Endodermal cell (in vitro differentiated cells): ENCODE results near the gene PIGS. TPM values are rescaled to one million over a fixed set of nuclear protein-coding genes. Genes with fewer than 3 reads are reported as not detected.
A peak's percentile ranks its signal among the peaks of the same experiment; 100 is the strongest.

Experiments used
- DNase-seq: peaks from one replicate; pipeline ENCODE4 v3.0.0-alpha.2; 2017
- H3K27ac ChIP-seq: 2 replicates; pipeline ENCODE4 v1.5.1; 2013; ENCODE audit warnings: mild to moderate bottlenecking, low read depth, low read length, moderate library complexity
- H3K27me3 ChIP-seq: 2 replicates; pipeline ENCODE4 v1.6.1; 2013; ENCODE audit warnings: mild to moderate bottlenecking, low read length, moderate library complexity; ENCODE audit not compliant: insufficient read depth, control insufficient read depth, poor library complexity, severe bottlenecking
- H3K36me3 ChIP-seq: 2 replicates; pipeline ENCODE4 v1.7.0; 2013; ENCODE audit warnings: mild to moderate bottlenecking, low read length, moderate library complexity; ENCODE audit not compliant: control insufficient read depth, insufficient read depth
- H3K4me1 ChIP-seq: one replicate; pipeline ENCODE4 v1.7.0; 2013; ENCODE audit warnings: low read length; ENCODE audit not compliant: control insufficient read depth, insufficient read depth
- H3K4me3 ChIP-seq: 2 replicates; pipeline ENCODE4 v1.5.1; 2013; ENCODE audit warnings: mild to moderate bottlenecking, low read length, moderate library complexity
- H3K9ac ChIP-seq: 2 replicates; pipeline ENCODE4 v1.6.1; 2013; ENCODE audit warnings: mild to moderate bottlenecking, low read length, moderate library complexity; ENCODE audit not compliant: poor library complexity, severe bottlenecking; ENCODE audit errors: extremely low read depth
- H3K9me3 ChIP-seq: 2 replicates; pipeline ENCODE4 v1.6.1; 2013; ENCODE audit warnings: mild to moderate bottlenecking, low read length, moderate library complexity; ENCODE audit not compliant: control insufficient read depth
- H3K27ac Mint-ChIP-seq: 2 replicates; pipeline ENCODE4 v1.8.0; 2020; ENCODE audit warnings: mixed read lengths
- H3K27me3 Mint-ChIP-seq: 2 replicates; pipeline ENCODE4 v1.8.0; 2021; ENCODE audit warnings: mild to moderate bottlenecking, mixed read lengths; ENCODE audit not compliant: insufficient read depth
- H3K36me3 Mint-ChIP-seq: 2 replicates; pipeline ENCODE4 v1.8.0; 2020; ENCODE audit warnings: low read depth, mixed read lengths
- H3K4me1 Mint-ChIP-seq: 2 replicates; pipeline ENCODE4 v1.8.0; 2020; ENCODE audit warnings: mixed read lengths
- H3K4me3 Mint-ChIP-seq: 2 replicates; pipeline ENCODE4 v1.8.0; 2020; ENCODE audit warnings: mild to moderate bottlenecking, moderate library complexity, mixed read lengths
- H3K9me3 Mint-ChIP-seq: 2 replicates; pipeline ENCODE4 v1.8.0; 2020; ENCODE audit warnings: mild to moderate bottlenecking, mixed read lengths
- WGBS, 2 experiments: methylation state at CpG; one replicate each; pipeline versions ENCODE4 v1.1.5 to v1.1.7; 2013; ENCODE audit warnings: missing lambda C conversion rate in 2 of 2, mixed read lengths in 1 of 2; ENCODE audit not compliant: insufficient coverage in 1 of 2, insufficient read length in 1 of 2; 5-methylcytosine and 5-hydroxymethylcytosine counted together
- total RNA-seq, 2 donors: library from RNA; stranded (reverse); fragmentation: NEBNext Ultra II Directional in 1 of 2; extraction: Animal tissue kit (Norgen Biotek cat#: 25700) in 1 of 2; gene quantifications; 2 replicates in 1 of 2; 3 replicates in 1 of 2; pipeline ENCODE4 v1.2.1, GENCODE V29; 2021
- TF ChIP-seq, protein P1 (sequence below): fragments of 200-600 bp; sonication (generic); conservative IDR thresholded peaks from 2 replicates; pipeline ENCODE4 v1.5.0; 2021; ENCODE audit warnings: antibody characterized with exemption, mild to moderate bottlenecking

PIGS gene
- total RNA-seq, 2 donors from 2014 or later: 34.9 to 43.0 TPM

GRCh38 chr17:28616281-28616680 is 45.0 kb upstream of the PIGS start:
- no peak overlapping the region for H3K4me3 Mint-ChIP-seq
- peaks cover 83% of the 10 kb centered on the region for H3K36me3 Mint-ChIP-seq
- WGBS, 2 experiments: 93 to 94% methylated on average over 6 to 7 of the region's 7 CpGs

GRCh38 chr17:28615260-28615940 is 44.1 kb upstream of the PIGS start:
- H3K4me1 ChIP-seq: no peaks in the 10 kb centered on the region
- no peak overlapping the region for H3K4me3 ChIP-seq
- TF ChIP-seq, protein P1, sequence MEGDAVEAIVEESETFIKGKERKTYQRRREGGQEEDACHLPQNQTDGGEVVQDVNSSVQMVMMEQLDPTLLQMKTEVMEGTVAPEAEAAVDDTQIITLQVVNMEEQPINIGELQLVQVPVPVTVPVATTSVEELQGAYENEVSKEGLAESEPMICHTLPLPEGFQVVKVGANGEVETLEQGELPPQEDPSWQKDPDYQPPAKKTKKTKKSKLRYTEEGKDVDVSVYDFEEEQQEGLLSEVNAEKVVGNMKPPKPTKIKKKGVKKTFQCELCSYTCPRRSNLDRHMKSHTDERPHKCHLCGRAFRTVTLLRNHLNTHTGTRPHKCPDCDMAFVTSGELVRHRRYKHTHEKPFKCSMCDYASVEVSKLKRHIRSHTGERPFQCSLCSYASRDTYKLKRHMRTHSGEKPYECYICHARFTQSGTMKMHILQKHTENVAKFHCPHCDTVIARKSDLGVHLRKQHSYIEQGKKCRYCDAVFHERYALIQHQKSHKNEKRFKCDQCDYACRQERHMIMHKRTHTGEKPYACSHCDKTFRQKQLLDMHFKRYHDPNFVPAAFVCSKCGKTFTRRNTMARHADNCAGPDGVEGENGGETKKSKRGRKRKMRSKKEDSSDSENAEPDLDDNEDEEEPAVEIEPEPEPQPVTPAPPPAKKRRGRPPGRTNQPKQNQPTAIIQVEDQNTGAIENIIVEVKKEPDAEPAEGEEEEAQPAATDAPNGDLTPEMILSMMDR: no peak
- Mint-ChIP-seq H3K4me1 (no peaks in the 10 kb centered on the region), H3K9me3 (no peaks in the 10 kb centered on the region), H3K27me3 (peaks cover 7% of the 10 kb centered on the region), H3K27ac (no peak overlapping the region), H3K36me3 (peaks cover 82% of the 10 kb centered on the region), H3K4me3 (no peak overlapping the region)
- H3K27me3 ChIP-seq: peaks cover 14% of the 10 kb centered on the region
- 96 to 100% methylated on average over 2 to 4 of the region's 4 CpGs for WGBS, 2 experiments
- H3K27ac ChIP-seq: no peak overlapping the region
- no peaks in the 10 kb centered on the region for H3K9me3 ChIP-seq
- no peak overlapping the region for H3K9ac ChIP-seq
- DNase-seq: no peak
- H3K36me3 ChIP-seq: peaks cover 89% of the 10 kb centered on the region

More at GRCh38 chr17:28616281-28616680, 45.0 kb upstream of the PIGS start:
- H3K36me3 ChIP-seq: peaks cover 89% of the 10 kb centered on the region
- H3K27ac ChIP-seq: no peak overlapping the region
- DNase-seq: no peak
- H3K4me3 ChIP-seq: no peak overlapping the region
- Mint-ChIP-seq H3K4me1 (peaks cover 4% of the 10 kb centered on the region), H3K27me3 (peaks cover 12% of the 10 kb centered on the region), H3K9me3 (no peaks in the 10 kb centered on the region), H3K27ac (no peak overlapping the region)
- H3K27me3 ChIP-seq: peaks cover 22% of the 10 kb centered on the region
- no peaks in the 10 kb centered on the region for H3K4me1 ChIP-seq
- H3K9ac ChIP-seq: no peak overlapping the region
- H3K9me3 ChIP-seq: no peaks in the 10 kb centered on the region
- TF ChIP-seq, protein P1: no peak

DNA sequence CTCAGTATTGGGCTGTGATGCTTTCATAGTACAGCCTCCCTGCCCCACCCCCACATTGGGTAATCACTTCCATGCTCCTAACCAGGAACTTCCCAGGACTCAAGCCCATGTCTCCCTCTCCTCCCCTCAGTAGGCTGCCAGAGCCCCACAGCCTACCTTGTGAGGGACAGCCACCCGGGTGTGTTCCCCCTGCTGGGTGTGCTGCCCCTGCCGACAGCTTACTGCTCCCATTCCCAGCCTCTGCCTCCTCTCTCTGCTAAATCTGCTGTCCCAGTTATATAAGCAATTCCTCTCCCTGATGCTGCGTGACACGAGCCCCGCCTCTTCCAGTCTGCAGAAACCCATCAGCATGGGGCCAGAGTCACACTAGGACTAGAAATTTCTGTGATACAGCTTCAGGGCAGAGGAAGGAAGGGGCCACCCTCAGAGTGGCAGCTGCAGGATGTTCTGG is 42.6 kb upstream of the PIGS start, which contains the start of gene RSKR:
Gene RSKR, minus strand, starts transcription at position 255 of the 451 bp plus-strand sequence. Its CDS starts 24 bp downstream, at position 231.
- Mint-ChIP-seq H3K27me3 (no peaks in the 10 kb centered on the region), H3K9me3 (no peaks in the 10 kb centered on the region), H3K27ac (peak within 1 kb of the TSS; percentile 64), H3K4me1 (no peaks in the 10 kb centered on the region), H3K36me3 (peaks cover 75% of the 10 kb centered on the region), H3K4me3 (no peak within 1 kb of the TSS)
- no peaks in the 10 kb centered on the region for H3K9me3 ChIP-seq
- no peak within 1 kb of the TSS for H3K27ac ChIP-seq
- TF ChIP-seq, protein P1: no peak
- WGBS, 2 experiments: 98 to 100% methylated on average over 4 to 5 of the region's 5 CpGs
- H3K9ac ChIP-seq: no peak within 1 kb of the TSS
- no peaks in the 10 kb centered on the region for H3K4me1 ChIP-seq
- no peak within 1 kb of the TSS for H3K4me3 ChIP-seq
- H3K27me3 ChIP-seq: no peaks in the 10 kb centered on the region
- H3K36me3 ChIP-seq: peaks cover 85% of the 10 kb centered on the region
- DNase-seq: no peak
